ENCODE measurements around the gene ZC3H4. TPM values are rescaled to one million over a fixed set of nuclear protein-coding genes. Genes with fewer than 3 reads are reported as not detected.

The ZC3H4 gene
- total and polyA plus RNA-seq, 4 donors = 2.9 to 11.8 (median 6.3) TPM

- WGBS = 88% methylated on average over 3 of the region's 3 CpGs
- DNase-seq (ENCODE audit: low spot score) = no peak
- Histone ChIP-seq H3K9ac (ENCODE audit: low read depth in 1 of 2, low read length in 2 of 2) (no peak overlapping the region), H3K9me3 (ENCODE audit: control insufficient read depth in 4 of 4, low read length in 3 of 4) (no peaks in the 10 kb centered on the region), H3K27me3 (ENCODE audit: control insufficient read depth in 4 of 4, insufficient read depth in 4 of 4, low read length in 3 of 4) (no peaks in the 10 kb centered on the region), H3K4me1 (ENCODE audit: control insufficient read depth in 4 of 4, insufficient read depth in 4 of 4, low read length in 3 of 4) (peaks cover 2 to 7% (median 6%) of the 10 kb centered on the region in 4 donors), H3K27ac (ENCODE audit: low read depth in 1 of 2, low read length in 2 of 2) (no peak overlapping the region), H3K36me3 (ENCODE audit: control insufficient read depth in 4 of 4, insufficient read depth in 3 of 4, low read depth in 1 of 4, low read length in 3 of 4) (peaks cover 3 to 12% (median 6%) of the 10 kb centered on the region in 4 donors), H3K4me3 (ENCODE audit: low read depth in 1 of 3, low read length in 3 of 3) (no peak overlapping the region)
- TF ChIP-seq GABPA (IDR thresholded peaks at IDR 0.05 in 1 of 2, conservative IDR thresholded peaks at IDR 0.05 in 1 of 2) = no peak
Observed at GRCh38 chr19:47161876-47162489, 48.4 kb upstream of the ZC3H4 start.

- DNase-seq (ENCODE audit: low spot score) = no peak
- WGBS = 87% methylated on average over 7 of the region's 7 CpGs
- Histone ChIP-seq H3K4me1 (ENCODE audit: control insufficient read depth in 4 of 4, insufficient read depth in 4 of 4, low read length in 3 of 4) (peaks cover 2 to 7% (median 6%) of the 10 kb centered on the region in 4 donors), H3K27me3 (ENCODE audit: control insufficient read depth in 4 of 4, insufficient read depth in 4 of 4, low read length in 3 of 4) (no peaks in the 10 kb centered on the region), H3K4me3 (ENCODE audit: low read depth in 1 of 3, low read length in 3 of 3) (no peak overlapping the region), H3K9me3 (ENCODE audit: control insufficient read depth in 4 of 4, low read length in 3 of 4) (no peaks in the 10 kb centered on the region), H3K9ac (ENCODE audit: low read depth in 1 of 2, low read length in 2 of 2) (no peak overlapping the region), H3K27ac (ENCODE audit: low read depth in 1 of 2, low read length in 2 of 2) (no peak overlapping the region), H3K36me3 (ENCODE audit: control insufficient read depth in 4 of 4, insufficient read depth in 3 of 4, low read depth in 1 of 4, low read length in 3 of 4) (peaks cover 5 to 19% (median 15%) of the 10 kb centered on the region in 4 donors)
- TF ChIP-seq HNF4A (conservative IDR thresholded peaks at IDR 0.05) (no peak), GABPA (IDR thresholded peaks at IDR 0.05 in 1 of 2, conservative IDR thresholded peaks at IDR 0.05 in 1 of 2) (no peak), FOXA2 (IDR thresholded peaks at IDR 0.05) (no peak)
Observed at GRCh38 chr19:47158879-47159503, 45.4 kb upstream of the ZC3H4 start.

GRCh38 chr19:47158367-47158791 lies 44.8 kb upstream of the ZC3H4 start:
- Histone ChIP-seq H3K4me1 (ENCODE audit: control insufficient read depth in 4 of 4, insufficient read depth in 4 of 4, low read length in 3 of 4) (peaks cover 2 to 7% (median 6%) of the 10 kb centered on the region in 4 donors), H3K27ac (ENCODE audit: low read depth in 1 of 2, low read length in 2 of 2) (peak overlapping the region in 1 of 2 donors; percentile 6), H3K9ac (ENCODE audit: low read depth in 1 of 2, low read length in 2 of 2) (no peak overlapping the region), H3K4me3 (ENCODE audit: low read depth in 1 of 3, low read length in 3 of 3) (no peak overlapping the region), H3K9me3 (ENCODE audit: control insufficient read depth in 4 of 4, low read length in 3 of 4) (no peaks in the 10 kb centered on the region), H3K36me3 (ENCODE audit: control insufficient read depth in 4 of 4, insufficient read depth in 3 of 4, low read depth in 1 of 4, low read length in 3 of 4) (peaks cover 5 to 21% (median 15%) of the 10 kb centered on the region in 4 donors), H3K27me3 (ENCODE audit: control insufficient read depth in 4 of 4, insufficient read depth in 4 of 4, low read length in 3 of 4) (no peaks in the 10 kb centered on the region)
- no peak for DNase-seq (ENCODE audit: low spot score)
- TF ChIP-seq SP1 (IDR thresholded peaks at IDR 0.05) = no peak
- TF ChIP-seq TAF1 (conservative IDR thresholded peaks at IDR 0.05) = no peak
- WGBS = 66% methylated on average over 8 of the region's 8 CpGs

- Histone ChIP-seq H3K9me3 (ENCODE audit: control insufficient read depth in 4 of 4, low read length in 3 of 4) (no peaks in the 10 kb centered on the region), H3K4me1 (ENCODE audit: control insufficient read depth in 4 of 4, insufficient read depth in 4 of 4, low read length in 3 of 4) (peaks cover 2 to 7% (median 6%) of the 10 kb centered on the region in 4 donors), H3K27ac (ENCODE audit: low read depth in 1 of 2, low read length in 2 of 2) (peak overlapping the region in 1 of 2 donors; percentile 6), H3K9ac (ENCODE audit: low read depth in 1 of 2, low read length in 2 of 2) (peak overlapping the region in 1 of 2 donors; percentile 13), H3K4me3 (ENCODE audit: low read depth in 1 of 3, low read length in 3 of 3) (no peak overlapping the region), H3K27me3 (ENCODE audit: control insufficient read depth in 4 of 4, insufficient read depth in 4 of 4, low read length in 3 of 4) (no peaks in the 10 kb centered on the region), H3K36me3 (ENCODE audit: control insufficient read depth in 4 of 4, insufficient read depth in 3 of 4, low read depth in 1 of 4, low read length in 3 of 4) (peaks cover 5 to 25% (median 15%) of the 10 kb centered on the region in 4 donors)
- no peak for TF ChIP-seq FOXA2 (IDR thresholded peaks at IDR 0.05)
- TF ChIP-seq RXRA (IDR thresholded peaks at IDR 0.05) = peak in 1 of 2 donors; percentile 11
- TF ChIP-seq SP1 (IDR thresholded peaks at IDR 0.05) = peak; percentile 19
- no peak for TF ChIP-seq MAX (IDR thresholded peaks at IDR 0.05)
- peak; percentile 39 to 42 for TF ChIP-seq GABPA (IDR thresholded peaks at IDR 0.05 in 1 of 2, conservative IDR thresholded peaks at IDR 0.05 in 1 of 2)
- TF ChIP-seq NR2F2 (IDR thresholded peaks at IDR 0.05) = peak; percentile 46
- no peak for TF ChIP-seq RAD21 (IDR thresholded peaks at IDR 0.05)
- TF ChIP-seq EGR1 (IDR thresholded peaks at IDR 0.05; ENCODE audit: low read depth in 2 of 2) = no peak
- no peak for TF ChIP-seq FOXA1 (IDR thresholded peaks at IDR 0.05)
- TF ChIP-seq HNF4G (IDR thresholded peaks at IDR 0.05) = no peak
- TF ChIP-seq YY1 (IDR thresholded peaks at IDR 0.05) = no peak
- TF ChIP-seq HNF4A (conservative IDR thresholded peaks at IDR 0.05) = no peak
- TF ChIP-seq ATF3 (IDR thresholded peaks at IDR 0.05) = no peak
- 67% methylated on average over 10 of the region's 10 CpGs for WGBS
- DNase-seq (ENCODE audit: low spot score) = no peak
Observed at GRCh38 chr19:47157431-47158321, 44.1 kb upstream of the ZC3H4 start.

Data from liver (tissue), 9 donors.